Effector memory CD4-positive, alpha-beta T cell (primary cell): ENCODE results near the gene OPCML.

Source experiments
- DNase-seq, 3 donors: peaks; one replicate each; pipeline ENCODE4 v3.0.0-alpha.2; 2020
- H3K27ac ChIP-seq: 2 replicates; pipeline ENCODE4 v1.7.0; 2013; ENCODE audit warnings: mild to moderate bottlenecking, low read length, moderate library complexity; ENCODE audit not compliant: insufficient read depth, poor library complexity, severe bottlenecking
- H3K27me3 ChIP-seq: replicated peaks from 2 replicates; pipeline ENCODE4 v1.7.0; 2013; ENCODE audit warnings: mild to moderate bottlenecking, low read length; ENCODE audit not compliant: insufficient read depth, control insufficient read depth, poor library complexity, severe bottlenecking
- H3K36me3 ChIP-seq: 2 replicates; pipeline ENCODE4 v1.7.0; 2013; ENCODE audit warnings: mild to moderate bottlenecking, low read length, moderate library complexity; ENCODE audit not compliant: control insufficient read depth, insufficient read depth
- H3K4me1 ChIP-seq: 2 replicates; pipeline ENCODE4 v1.7.0; 2013; ENCODE audit warnings: low read length, mild to moderate bottlenecking; ENCODE audit not compliant: control insufficient read depth, insufficient read depth, poor library complexity, severe bottlenecking
- H3K4me3 ChIP-seq: 2 replicates; pipeline ENCODE4 v1.7.0; 2013; ENCODE audit warnings: low read length, low read depth, mild to moderate bottlenecking; ENCODE audit not compliant: insufficient read depth, poor library complexity, severe bottlenecking
- H3K9me3 ChIP-seq: 2 replicates; pipeline ENCODE4 v1.7.0; 2013; ENCODE audit warnings: mild to moderate bottlenecking, low read length, moderate library complexity; ENCODE audit not compliant: control insufficient read depth

The OPCML gene

GRCh38 chr11:133072858-133073582 lies 459.3 kb downstream of the OPCML start:
- H3K27me3 ChIP-seq: no peaks in the 10 kb centered on the region
- no peaks in the 10 kb centered on the region for H3K36me3 ChIP-seq
- no peak overlapping the region for H3K4me3 ChIP-seq
- H3K9me3 ChIP-seq: no peaks in the 10 kb centered on the region
- DNase-seq: no peak
- no peak overlapping the region for H3K27ac ChIP-seq
- no peaks in the 10 kb centered on the region for H3K4me1 ChIP-seq

GRCh38 chr11:133072378-133072777 lies 459.9 kb downstream of the OPCML start:
- Histone ChIP-seq H3K4me1 (no peaks in the 10 kb centered on the region), H3K9me3 (no peaks in the 10 kb centered on the region), H3K27me3 (no peaks in the 10 kb centered on the region), H3K36me3 (no peaks in the 10 kb centered on the region), H3K4me3 (no peak overlapping the region), H3K27ac (no peak overlapping the region)
- no peak for DNase-seq

- DNase-seq: no peak
- H3K27ac ChIP-seq: no peak overlapping the region
- no peaks in the 10 kb centered on the region for H3K36me3 ChIP-seq
- no peaks in the 10 kb centered on the region for H3K27me3 ChIP-seq
- H3K9me3 ChIP-seq: no peaks in the 10 kb centered on the region
- H3K4me1 ChIP-seq: no peaks in the 10 kb centered on the region
- H3K4me3 ChIP-seq: no peak overlapping the region
Measured at GRCh38 chr11:133070791-133071190, 461.5 kb downstream of the OPCML start.

GRCh38 chr11:133070021-133070713 lies 462.1 kb downstream of the OPCML start:
- no peaks in the 10 kb centered on the region for H3K27me3 ChIP-seq
- no peak for DNase-seq
- H3K9me3 ChIP-seq: no peaks in the 10 kb centered on the region
- no peaks in the 10 kb centered on the region for H3K4me1 ChIP-seq
- no peak overlapping the region for H3K27ac ChIP-seq
- no peaks in the 10 kb centered on the region for H3K36me3 ChIP-seq
- no peak overlapping the region for H3K4me3 ChIP-seq

GRCh38 chr11:133065847-133066485 lies 466.3 kb downstream of the OPCML start:
- Histone ChIP-seq H3K27ac (no peak overlapping the region), H3K9me3 (no peaks in the 10 kb centered on the region), H3K36me3 (no peaks in the 10 kb centered on the region), H3K4me1 (no peaks in the 10 kb centered on the region), H3K27me3 (peaks cover 3% of the 10 kb centered on the region), H3K4me3 (no peak overlapping the region)
- no peak for DNase-seq

GRCh38 chr11:133064961-133065360 lies 467.3 kb downstream of the OPCML start:
- no peaks in the 10 kb centered on the region for H3K36me3 ChIP-seq
- DNase-seq: no peak
- H3K4me3 ChIP-seq: no peak overlapping the region
- no peaks in the 10 kb centered on the region for H3K4me1 ChIP-seq
- no peaks in the 10 kb centered on the region for H3K9me3 ChIP-seq
- H3K27ac ChIP-seq: no peak overlapping the region
- H3K27me3 ChIP-seq: peaks cover 3% of the 10 kb centered on the region

- Histone ChIP-seq H3K9me3 (no peaks in the 10 kb centered on the region), H3K4me1 (no peaks in the 10 kb centered on the region), H3K27ac (no peak overlapping the region), H3K36me3 (no peaks in the 10 kb centered on the region), H3K4me3 (no peak overlapping the region), H3K27me3 (peaks cover 3% of the 10 kb centered on the region)
- DNase-seq: no peak
Measured at GRCh38 chr11:133064152-133064877, 468.0 kb downstream of the OPCML start.

GRCh38 chr11:133058501-133058900 lies 473.8 kb downstream of the OPCML start:
- Histone ChIP-seq H3K36me3 (no peaks in the 10 kb centered on the region), H3K4me1 (no peaks in the 10 kb centered on the region), H3K4me3 (no peak overlapping the region), H3K9me3 (no peaks in the 10 kb centered on the region), H3K27ac (no peak overlapping the region), H3K27me3 (peaks cover 3% of the 10 kb centered on the region)
- no peak for DNase-seq

GRCh38 chr11:133053124-133053776 lies 479.1 kb downstream of the OPCML start:
- H3K4me1 ChIP-seq: no peaks in the 10 kb centered on the region
- no peak for DNase-seq

More at GRCh38 chr11:133053124-133053776, 479.1 kb downstream of the OPCML start:
- Histone ChIP-seq H3K9me3 (no peaks in the 10 kb centered on the region), H3K27me3 (no peaks in the 10 kb centered on the region), H3K4me3 (no peak overlapping the region), H3K27ac (no peak overlapping the region), H3K36me3 (no peaks in the 10 kb centered on the region)
